IMR-90 (cell line): ENCODE data around the gene PLCB4.

ENCODE experiments used
- CEBPB ChIP-seq: IDR thresholded peaks from 2 replicates; pipeline ENCODE4 v1.6.1; 2012; ENCODE audit warnings: low read depth, low read length, improper control_type of control experiment
- TF ChIP-seq, protein P1 (sequence below): conservative IDR thresholded peaks from 2 replicates; pipeline ENCODE4 v1.5.1; 2012; ENCODE audit warnings: mild to moderate bottlenecking, low read depth, low read length, improper control_type of control experiment

DNA sequence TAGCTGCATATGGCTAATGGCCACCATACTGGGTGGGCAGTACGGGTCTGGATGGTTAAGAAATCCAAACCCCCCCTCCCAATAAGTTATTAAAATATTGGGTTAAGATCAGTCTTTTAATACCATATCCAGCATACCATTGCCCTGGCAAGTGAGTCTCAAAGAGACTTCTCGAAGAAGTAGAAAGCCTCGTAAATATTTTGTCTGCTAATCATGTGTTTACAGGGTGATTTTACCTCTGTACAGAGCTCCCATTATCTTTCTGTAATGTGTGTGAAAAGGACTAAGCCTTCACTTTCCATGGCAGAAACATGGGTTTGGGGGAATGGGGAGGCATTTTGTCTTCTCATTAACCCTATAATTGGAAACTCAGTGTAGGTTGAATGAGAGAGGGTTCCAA lies 270.8 kb downstream of the PLCB4 start:
- TF ChIP-seq, protein P1, sequence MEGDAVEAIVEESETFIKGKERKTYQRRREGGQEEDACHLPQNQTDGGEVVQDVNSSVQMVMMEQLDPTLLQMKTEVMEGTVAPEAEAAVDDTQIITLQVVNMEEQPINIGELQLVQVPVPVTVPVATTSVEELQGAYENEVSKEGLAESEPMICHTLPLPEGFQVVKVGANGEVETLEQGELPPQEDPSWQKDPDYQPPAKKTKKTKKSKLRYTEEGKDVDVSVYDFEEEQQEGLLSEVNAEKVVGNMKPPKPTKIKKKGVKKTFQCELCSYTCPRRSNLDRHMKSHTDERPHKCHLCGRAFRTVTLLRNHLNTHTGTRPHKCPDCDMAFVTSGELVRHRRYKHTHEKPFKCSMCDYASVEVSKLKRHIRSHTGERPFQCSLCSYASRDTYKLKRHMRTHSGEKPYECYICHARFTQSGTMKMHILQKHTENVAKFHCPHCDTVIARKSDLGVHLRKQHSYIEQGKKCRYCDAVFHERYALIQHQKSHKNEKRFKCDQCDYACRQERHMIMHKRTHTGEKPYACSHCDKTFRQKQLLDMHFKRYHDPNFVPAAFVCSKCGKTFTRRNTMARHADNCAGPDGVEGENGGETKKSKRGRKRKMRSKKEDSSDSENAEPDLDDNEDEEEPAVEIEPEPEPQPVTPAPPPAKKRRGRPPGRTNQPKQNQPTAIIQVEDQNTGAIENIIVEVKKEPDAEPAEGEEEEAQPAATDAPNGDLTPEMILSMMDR: no peak
- no peak for TF ChIP-seq CEBPB
